Loucy (cell line): ENCODE data around the gene BIRC3.
A peak's percentile ranks its signal among the peaks of the same experiment; 100 is the strongest.

ENCODE experiments used
- EZH2phosphoT487 ChIP-seq: fragments of 200-600 bp; IDR thresholded peaks from 2 replicates; pipeline ENCODE4 v1.6.1; 2018; ENCODE audit warnings: antibody characterized with exemption, mild to moderate bottlenecking, moderate library complexity, borderline replicate concordance
- TF ChIP-seq, protein P1 (sequence below): fragments of 200-600 bp; sonication (generic); conservative IDR thresholded peaks from 2 replicates; pipeline ENCODE4 v1.5.1; 2014; ENCODE audit warnings: mild to moderate bottlenecking, antibody characterized with exemption, low read length

DNA sequence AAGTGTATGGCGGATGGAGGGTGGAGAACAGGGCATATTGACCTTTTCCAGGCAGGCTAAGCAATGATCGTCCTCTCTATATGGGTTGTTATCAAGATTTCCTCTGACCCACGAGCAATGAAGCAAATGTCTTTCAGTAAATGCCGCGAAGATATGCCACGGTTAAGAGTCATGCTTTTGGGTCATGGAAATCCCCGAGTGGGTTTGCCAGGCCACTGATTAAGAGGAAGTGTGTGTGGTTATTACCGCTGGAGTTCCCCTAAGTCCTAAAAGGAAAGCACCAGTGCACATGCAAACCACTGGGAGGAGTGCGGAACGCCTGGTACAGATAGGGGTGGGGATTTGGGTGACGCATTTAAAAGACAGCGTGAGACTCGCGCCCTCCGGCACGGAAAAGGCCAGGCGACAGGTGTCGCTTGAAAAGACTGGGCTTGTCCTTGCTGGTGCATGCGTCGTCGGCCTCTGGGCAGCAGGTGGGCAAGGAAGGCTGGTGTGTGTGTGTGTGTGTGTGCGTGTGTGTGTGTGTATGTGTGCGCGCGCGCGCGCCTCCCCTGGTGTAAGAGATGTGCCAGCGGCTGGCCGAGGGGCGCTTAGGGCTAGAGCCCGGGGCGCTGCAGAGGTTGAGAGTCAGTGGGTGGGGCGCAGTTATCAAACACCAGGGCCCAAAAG, at the start of gene BIRC3:
- TF ChIP-seq, protein P1, sequence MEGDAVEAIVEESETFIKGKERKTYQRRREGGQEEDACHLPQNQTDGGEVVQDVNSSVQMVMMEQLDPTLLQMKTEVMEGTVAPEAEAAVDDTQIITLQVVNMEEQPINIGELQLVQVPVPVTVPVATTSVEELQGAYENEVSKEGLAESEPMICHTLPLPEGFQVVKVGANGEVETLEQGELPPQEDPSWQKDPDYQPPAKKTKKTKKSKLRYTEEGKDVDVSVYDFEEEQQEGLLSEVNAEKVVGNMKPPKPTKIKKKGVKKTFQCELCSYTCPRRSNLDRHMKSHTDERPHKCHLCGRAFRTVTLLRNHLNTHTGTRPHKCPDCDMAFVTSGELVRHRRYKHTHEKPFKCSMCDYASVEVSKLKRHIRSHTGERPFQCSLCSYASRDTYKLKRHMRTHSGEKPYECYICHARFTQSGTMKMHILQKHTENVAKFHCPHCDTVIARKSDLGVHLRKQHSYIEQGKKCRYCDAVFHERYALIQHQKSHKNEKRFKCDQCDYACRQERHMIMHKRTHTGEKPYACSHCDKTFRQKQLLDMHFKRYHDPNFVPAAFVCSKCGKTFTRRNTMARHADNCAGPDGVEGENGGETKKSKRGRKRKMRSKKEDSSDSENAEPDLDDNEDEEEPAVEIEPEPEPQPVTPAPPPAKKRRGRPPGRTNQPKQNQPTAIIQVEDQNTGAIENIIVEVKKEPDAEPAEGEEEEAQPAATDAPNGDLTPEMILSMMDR, result 0 out of 2 replicates have a peak, but pooled peaks have one; percentile 31
- TF ChIP-seq EZH2phosphoT487, result no peak
